Placental pericyte (primary cell): ENCODE measurements around the gene CFAP20DC. TPM values are rescaled to one million over a fixed set of nuclear protein-coding genes. Genes with fewer than 3 reads are reported as not detected.

Experiments
- total RNA-seq: library from RNA; depleted of rRNA; stranded (reverse); fragments of >200 nt; gene quantifications from 2 replicates; pipeline ENCODE4 v1.2.3, GENCODE V29; 2012

CFAP20DC gene
- total RNA-seq, result 2.0 and 3.6 TPM in 2 replicates

DNA sequence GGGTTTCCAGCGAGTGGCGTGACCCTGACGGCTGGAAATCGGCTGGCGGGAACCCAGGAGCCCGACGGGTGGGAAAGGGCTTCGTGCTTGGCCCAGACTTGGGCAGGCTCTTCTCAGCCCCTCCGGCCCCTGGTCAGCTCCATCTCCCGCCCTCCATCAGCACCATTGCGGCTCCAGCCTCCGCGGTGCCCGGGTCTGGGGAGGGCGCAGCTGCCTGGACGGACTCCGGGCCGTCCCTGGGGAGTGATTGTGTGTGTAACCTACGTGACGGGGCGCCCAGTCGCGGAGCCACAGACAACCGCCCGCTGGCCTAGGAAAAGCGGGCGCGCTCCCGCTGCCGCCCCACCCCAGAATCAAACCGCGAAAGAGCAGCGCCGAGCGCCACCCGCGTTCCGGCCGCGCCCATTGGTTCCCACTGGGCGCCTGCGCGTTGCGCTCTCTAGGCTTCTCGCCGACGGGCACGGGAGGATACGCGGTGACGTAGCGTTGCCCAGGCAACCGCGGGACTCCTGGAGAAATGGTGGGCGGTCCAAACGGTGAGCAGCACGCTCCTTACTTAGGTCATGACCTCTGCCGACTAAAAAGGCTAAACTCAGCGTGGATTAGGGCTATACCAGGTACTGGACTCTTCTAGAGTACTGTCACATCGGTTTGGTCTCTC is at the start of gene CFAP20DC:
CFAP20DC (minus strand) TSS at position 355 of the 661 bp plus-strand sequence. CDS start 394 bp downstream, outside the sequence.

